Measurements from ENCODE around the gene ACLY. TPM values are rescaled to one million over a fixed set of nuclear protein-coding genes. Genes with fewer than 3 reads are reported as not detected.
A peak's percentile ranks its signal among the peaks of the same experiment; 100 is the strongest.

Gene ACLY
- total RNA-seq, 1 experiment from 2014 or later = 350 TPM

DNA sequence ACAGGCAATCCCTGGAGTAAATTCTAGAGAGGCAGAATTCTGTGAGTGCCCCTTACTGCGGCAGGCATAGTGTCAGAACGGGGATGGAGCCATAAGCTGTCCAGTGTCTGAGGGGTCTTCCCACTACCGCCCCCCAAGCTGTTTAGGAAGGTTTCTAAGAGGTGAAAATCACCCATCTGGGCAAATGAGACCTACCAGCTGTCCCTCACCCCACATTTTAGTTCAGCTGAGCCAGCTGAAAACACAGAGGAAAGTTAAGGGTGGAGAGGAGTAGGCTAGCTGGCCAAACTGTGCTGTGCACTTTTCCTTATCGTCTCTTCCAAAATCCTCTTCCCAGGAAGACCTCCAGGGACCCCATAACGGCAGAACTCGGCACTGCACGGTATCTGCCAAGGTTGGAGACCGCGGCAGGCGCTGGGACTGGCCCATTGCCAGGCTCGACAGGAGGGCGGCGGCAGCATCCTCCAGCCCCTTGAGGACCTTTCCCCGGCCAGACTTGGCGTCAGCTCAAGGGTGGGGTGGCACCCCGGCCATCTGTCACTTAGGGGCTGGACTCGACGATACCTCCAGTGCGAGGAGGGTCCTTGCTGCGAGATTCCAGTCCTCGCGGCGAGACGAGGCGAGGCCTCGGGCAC, 955 bp downstream of the ACLY start:
- no peaks in the 10 kb centered on the region for H3K9me3 Mint-ChIP-seq
- TF ChIP-seq, protein P1, sequence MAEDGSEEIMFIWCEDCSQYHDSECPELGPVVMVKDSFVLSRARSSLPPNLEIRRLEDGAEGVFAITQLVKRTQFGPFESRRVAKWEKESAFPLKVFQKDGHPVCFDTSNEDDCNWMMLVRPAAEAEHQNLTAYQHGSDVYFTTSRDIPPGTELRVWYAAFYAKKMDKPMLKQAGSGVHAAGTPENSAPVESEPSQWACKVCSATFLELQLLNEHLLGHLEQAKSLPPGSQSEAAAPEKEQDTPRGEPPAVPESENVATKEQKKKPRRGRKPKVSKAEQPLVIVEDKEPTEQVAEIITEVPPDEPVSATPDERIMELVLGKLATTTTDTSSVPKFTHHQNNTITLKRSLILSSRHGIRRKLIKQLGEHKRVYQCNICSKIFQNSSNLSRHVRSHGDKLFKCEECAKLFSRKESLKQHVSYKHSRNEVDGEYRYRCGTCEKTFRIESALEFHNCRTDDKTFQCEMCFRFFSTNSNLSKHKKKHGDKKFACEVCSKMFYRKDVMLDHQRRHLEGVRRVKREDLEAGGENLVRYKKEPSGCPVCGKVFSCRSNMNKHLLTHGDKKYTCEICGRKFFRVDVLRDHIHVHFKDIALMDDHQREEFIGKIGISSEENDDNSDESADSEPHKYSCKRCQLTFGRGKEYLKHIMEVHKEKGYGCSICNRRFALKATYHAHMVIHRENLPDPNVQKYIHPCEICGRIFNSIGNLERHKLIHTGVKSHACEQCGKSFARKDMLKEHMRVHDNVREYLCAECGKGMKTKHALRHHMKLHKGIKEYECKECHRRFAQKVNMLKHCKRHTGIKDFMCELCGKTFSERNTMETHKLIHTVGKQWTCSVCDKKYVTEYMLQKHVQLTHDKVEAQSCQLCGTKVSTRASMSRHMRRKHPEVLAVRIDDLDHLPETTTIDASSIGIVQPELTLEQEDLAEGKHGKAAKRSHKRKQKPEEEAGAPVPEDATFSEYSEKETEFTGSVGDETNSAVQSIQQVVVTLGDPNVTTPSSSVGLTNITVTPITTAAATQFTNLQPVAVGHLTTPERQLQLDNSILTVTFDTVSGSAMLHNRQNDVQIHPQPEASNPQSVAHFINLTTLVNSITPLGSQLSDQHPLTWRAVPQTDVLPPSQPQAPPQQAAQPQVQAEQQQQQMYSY (CRISPR knock-in tag; IDR thresholded peaks at IDR 0.05) = no peak
- TF ChIP-seq, protein P2, sequence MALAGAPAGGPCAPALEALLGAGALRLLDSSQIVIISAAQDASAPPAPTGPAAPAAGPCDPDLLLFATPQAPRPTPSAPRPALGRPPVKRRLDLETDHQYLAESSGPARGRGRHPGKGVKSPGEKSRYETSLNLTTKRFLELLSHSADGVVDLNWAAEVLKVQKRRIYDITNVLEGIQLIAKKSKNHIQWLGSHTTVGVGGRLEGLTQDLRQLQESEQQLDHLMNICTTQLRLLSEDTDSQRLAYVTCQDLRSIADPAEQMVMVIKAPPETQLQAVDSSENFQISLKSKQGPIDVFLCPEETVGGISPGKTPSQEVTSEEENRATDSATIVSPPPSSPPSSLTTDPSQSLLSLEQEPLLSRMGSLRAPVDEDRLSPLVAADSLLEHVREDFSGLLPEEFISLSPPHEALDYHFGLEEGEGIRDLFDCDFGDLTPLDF (CRISPR knock-in tag; IDR thresholded peaks at IDR 0.05) = no peak
- TF ChIP-seq, protein P3, sequence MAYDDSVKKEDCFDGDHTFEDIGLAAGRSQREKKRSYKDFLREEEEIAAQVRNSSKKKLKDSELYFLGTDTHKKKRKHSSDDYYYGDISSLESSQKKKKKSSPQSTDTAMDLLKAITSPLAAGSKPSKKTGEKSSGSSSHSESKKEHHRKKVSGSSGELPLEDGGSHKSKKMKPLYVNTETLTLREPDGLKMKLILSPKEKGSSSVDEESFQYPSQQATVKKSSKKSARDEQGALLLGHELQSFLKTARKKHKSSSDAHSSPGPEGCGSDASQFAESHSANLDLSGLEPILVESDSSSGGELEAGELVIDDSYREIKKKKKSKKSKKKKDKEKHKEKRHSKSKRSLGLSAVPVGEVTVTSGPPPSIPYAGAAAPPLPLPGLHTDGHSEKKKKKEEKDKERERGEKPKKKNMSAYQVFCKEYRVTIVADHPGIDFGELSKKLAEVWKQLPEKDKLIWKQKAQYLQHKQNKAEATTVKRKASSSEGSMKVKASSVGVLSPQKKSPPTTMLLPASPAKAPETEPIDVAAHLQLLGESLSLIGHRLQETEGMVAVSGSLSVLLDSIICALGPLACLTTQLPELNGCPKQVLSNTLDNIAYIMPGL (CRISPR knock-in tag; IDR thresholded peaks at IDR 0.05) = no peak; the same call in none of the 2 replicates
- TF ChIP-seq GABPB1 (CRISPR knock-in tag; IDR thresholded peaks at IDR 0.05) (no peak), HMGA2 (CRISPR knock-in tag; IDR thresholded peaks at IDR 0.05) (no peak)
- TF ChIP-seq, protein P4, sequence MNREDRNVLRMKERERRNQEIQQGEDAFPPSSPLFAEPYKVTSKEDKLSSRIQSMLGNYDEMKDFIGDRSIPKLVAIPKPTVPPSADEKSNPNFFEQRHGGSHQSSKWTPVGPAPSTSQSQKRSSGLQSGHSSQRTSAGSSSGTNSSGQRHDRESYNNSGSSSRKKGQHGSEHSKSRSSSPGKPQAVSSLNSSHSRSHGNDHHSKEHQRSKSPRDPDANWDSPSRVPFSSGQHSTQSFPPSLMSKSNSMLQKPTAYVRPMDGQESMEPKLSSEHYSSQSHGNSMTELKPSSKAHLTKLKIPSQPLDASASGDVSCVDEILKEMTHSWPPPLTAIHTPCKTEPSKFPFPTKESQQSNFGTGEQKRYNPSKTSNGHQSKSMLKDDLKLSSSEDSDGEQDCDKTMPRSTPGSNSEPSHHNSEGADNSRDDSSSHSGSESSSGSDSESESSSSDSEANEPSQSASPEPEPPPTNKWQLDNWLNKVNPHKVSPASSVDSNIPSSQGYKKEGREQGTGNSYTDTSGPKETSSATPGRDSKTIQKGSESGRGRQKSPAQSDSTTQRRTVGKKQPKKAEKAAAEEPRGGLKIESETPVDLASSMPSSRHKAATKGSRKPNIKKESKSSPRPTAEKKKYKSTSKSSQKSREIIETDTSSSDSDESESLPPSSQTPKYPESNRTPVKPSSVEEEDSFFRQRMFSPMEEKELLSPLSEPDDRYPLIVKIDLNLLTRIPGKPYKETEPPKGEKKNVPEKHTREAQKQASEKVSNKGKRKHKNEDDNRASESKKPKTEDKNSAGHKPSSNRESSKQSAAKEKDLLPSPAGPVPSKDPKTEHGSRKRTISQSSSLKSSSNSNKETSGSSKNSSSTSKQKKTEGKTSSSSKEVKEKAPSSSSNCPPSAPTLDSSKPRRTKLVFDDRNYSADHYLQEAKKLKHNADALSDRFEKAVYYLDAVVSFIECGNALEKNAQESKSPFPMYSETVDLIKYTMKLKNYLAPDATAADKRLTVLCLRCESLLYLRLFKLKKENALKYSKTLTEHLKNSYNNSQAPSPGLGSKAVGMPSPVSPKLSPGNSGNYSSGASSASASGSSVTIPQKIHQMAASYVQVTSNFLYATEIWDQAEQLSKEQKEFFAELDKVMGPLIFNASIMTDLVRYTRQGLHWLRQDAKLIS (CRISPR knock-in tag; IDR thresholded peaks at IDR 0.05; ENCODE audit: borderline replicate concordance) = no peak
- TF ChIP-seq, protein P5, sequence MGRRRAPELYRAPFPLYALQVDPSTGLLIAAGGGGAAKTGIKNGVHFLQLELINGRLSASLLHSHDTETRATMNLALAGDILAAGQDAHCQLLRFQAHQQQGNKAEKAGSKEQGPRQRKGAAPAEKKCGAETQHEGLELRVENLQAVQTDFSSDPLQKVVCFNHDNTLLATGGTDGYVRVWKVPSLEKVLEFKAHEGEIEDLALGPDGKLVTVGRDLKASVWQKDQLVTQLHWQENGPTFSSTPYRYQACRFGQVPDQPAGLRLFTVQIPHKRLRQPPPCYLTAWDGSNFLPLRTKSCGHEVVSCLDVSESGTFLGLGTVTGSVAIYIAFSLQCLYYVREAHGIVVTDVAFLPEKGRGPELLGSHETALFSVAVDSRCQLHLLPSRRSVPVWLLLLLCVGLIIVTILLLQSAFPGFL (CRISPR knock-in tag; IDR thresholded peaks at IDR 0.05; ENCODE audit: borderline replicate concordance) = 0 out of 2 replicates have a peak, but pooled peaks have one; percentile 10
- TF ChIP-seq, protein P6, sequence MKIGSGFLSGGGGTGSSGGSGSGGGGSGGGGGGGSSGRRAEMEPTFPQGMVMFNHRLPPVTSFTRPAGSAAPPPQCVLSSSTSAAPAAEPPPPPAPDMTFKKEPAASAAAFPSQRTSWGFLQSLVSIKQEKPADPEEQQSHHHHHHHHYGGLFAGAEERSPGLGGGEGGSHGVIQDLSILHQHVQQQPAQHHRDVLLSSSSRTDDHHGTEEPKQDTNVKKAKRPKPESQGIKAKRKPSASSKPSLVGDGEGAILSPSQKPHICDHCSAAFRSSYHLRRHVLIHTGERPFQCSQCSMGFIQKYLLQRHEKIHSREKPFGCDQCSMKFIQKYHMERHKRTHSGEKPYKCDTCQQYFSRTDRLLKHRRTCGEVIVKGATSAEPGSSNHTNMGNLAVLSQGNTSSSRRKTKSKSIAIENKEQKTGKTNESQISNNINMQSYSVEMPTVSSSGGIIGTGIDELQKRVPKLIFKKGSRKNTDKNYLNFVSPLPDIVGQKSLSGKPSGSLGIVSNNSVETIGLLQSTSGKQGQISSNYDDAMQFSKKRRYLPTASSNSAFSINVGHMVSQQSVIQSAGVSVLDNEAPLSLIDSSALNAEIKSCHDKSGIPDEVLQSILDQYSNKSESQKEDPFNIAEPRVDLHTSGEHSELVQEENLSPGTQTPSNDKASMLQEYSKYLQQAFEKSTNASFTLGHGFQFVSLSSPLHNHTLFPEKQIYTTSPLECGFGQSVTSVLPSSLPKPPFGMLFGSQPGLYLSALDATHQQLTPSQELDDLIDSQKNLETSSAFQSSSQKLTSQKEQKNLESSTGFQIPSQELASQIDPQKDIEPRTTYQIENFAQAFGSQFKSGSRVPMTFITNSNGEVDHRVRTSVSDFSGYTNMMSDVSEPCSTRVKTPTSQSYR (CRISPR knock-in tag; IDR thresholded peaks at IDR 0.05) = no peak
- H3K27ac Mint-ChIP-seq = no peak overlapping the region
- CTCF ChIA-PET = interaction anchor here (1.2 to 8.6 kb wide), 6 partner anchors 13 to 263 kb away, joined by 3 to 134 read pairs (median 12); partner anchors contain the start of genes JUP, KCNH4 and ODAD4
- H3K27me3 Mint-ChIP-seq (ENCODE audit: low read depth) = no peaks in the 10 kb centered on the region
- H3K4me1 Mint-ChIP-seq = peaks cover 51% of the 10 kb centered on the region
- ATAC-seq (no peak), DNase-seq (ENCODE audit: low spot score) (peak; percentile 37)
- peak overlapping the region; percentile 84 for H3K4me3 Mint-ChIP-seq
- H3K36me3 Mint-ChIP-seq = peaks cover 11% of the 10 kb centered on the region
- POLR2A ChIA-PET = interaction anchor here (0.6 to 2.6 kb wide), 7 partner anchors 10 to 118 kb away, joined by 3 to 14 read pairs (median 5); partner anchors contain the start of genes DNAJC7, KLHL11 and ODAD4
